Measurements from ENCODE around the gene RPL38. TPM values are rescaled to one million over a fixed set of nuclear protein-coding genes. Genes with fewer than 3 reads are reported as not detected.
A peak's percentile ranks its signal among the peaks of the same experiment; 100 is the strongest.

Gene RPL38
- total RNA-seq, 1 donor from 2014 or later, result 724 TPM

- DNase-seq (no peak), ATAC-seq (peak; percentile 45)
- intact Hi-C loops (cut with micrococcal nuclease), result no loop called here
Observed at GRCh38 chr17:74241431-74241830, 38.0 kb downstream of the RPL38 start.

GRCh38 chr17:74241847-74242246 lies 38.4 kb downstream of the RPL38 start:
- DNase-seq (no peak), ATAC-seq (peak; percentile 47)
- intact Hi-C loops (cut with micrococcal nuclease), result no loop called here

DNA sequence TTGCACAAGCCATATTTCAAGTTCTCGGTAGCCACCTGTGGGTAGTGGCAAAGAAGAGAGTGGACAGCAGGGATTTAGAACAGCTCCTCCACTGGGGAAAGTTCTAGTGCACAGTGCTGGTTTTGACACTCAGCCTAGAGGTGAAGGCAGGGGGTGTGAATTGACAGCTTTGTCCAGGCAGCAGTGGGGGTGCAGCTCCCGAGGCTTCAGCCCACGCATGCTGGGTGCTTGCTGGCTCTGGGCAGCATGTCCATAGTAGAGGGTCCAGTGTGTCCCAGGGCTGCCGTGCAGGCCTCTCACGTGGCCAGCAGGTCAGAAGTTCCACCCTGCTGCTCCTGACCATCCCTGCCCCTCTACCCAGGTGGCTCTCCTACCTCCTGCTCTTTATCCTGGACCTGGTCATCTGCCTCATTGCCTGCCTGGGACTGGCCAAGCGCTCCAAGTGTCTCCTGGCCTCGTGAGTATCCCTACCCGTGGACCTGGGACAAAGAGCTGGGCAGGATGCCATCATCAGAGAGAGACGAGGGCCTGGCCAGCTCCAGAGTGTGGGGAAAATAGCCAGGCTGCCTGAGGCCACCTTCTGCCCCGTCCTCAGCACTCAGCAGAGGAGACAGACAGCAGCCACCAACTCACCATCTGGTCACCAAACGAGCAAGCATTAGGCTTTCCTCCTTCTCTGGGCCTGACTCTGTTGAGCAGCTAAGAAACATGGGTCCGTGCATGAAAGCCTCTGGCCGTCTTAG lies 39.7 kb downstream of the RPL38 start:
- DNase-seq (peak; percentile 79), ATAC-seq (peak; percentile 89)
- intact Hi-C loops (cut with micrococcal nuclease), result no loop called here

DNA sequence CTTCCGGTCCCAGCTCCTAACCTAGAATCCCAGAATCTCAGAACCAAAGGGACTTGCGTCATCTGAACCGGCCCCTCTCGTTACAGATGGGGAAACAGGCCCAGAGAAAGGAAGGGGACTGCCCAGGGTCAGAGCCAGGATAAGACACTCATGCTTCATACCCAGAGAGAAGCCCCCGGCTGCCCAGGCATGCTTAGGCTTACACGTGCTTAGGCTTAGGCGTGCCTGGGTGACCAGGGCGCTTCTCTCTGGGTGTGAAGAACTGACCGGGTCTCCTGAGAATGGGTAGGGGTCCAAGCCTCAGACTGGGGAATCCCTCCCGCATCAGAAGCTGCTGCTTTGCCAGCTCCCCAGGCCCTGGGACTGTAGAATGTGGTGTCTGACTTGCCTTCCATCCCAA lies 40.6 kb downstream of the RPL38 start:
- ATAC-seq (no peak), DNase-seq (no peak)
- intact Hi-C loops (cut with micrococcal nuclease), result no loop called here

DNA sequence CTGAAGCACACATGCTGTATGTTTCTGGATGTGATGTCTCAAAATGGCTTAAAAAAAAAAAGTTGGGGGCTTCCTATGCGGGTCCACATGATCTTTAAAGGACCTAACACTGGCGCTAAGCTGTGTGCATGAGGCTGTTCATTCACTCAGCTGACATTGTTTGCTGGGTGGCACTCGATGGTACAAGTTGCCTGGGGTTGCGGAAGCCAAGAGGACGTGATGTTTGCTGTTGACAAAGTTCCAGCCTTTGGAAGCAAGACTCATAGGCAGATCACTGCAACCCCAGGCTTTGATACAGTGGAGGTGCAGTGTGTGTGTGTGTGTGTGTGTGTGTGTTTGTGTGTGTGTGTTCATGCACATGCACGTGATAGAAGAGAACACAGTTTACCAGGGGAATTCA lies 41.1 kb downstream of the RPL38 start:
- DNase-seq (no peak), ATAC-seq (peak; percentile 49)
- intact Hi-C loops (cut with micrococcal nuclease), result no loop called here

DNA sequence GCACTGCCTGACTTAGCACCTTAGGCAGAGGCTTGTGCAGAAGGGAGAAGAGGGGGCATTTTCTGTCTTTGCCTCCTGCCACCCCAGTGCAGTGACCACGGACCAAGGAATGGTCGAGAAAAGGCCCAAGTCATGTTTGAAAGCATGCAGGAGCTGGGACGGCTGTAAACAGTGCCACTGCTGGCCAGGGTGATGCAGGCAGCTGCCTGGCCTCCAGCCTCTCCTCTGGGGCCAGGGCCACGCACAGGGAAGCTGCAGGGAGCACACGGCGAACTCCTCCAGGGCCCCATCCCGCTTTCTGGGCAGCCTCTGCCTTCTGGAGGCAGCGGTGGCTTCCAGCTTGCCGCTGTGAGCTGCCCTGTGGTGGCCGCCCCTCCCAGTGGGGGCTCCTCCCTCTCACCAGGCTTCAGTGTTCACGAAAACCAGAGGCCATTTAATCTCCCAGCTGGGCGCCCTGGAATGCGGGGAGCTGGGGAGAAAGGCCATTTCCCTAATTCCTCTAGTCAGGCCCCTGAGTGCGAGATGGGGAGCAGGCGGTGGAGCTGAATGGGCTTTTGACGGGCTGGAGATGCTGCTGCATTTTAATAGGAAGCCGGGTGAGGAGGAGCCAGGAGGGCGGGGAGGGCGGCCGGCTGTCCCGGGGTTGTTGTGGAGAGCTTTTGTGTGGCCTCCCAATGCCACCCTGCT lies 41.8 kb downstream of the RPL38 start:
- ATAC-seq, result no peak
- DNase-seq, result no peak
- intact Hi-C loops (cut with micrococcal nuclease), result no loop called here

DNA sequence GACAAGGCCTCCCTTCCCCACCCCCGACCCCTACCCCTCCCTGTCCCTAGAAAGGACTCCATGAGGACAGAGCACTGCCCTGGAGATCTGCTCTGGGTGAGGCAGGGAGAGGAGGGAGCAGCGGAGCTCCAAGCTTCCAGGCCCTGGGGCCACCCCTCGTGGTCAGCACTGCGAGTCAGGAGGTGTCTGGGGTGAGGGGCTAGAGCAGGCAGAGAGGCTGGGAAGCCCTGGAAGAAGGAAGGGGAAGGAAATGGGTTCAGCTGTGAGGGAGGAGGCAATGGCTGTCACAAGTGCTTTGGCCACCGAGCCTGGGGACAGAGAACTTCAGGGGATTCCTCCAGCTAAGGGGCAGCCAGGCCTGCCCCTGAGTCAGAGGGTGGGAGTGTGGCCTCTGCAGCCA lies 42.4 kb downstream of the RPL38 start:
- intact Hi-C loops (cut with micrococcal nuclease), result no loop called here
- DNase-seq (no peak), ATAC-seq (no peak)

- DNase-seq (no peak), ATAC-seq (peak; percentile 47)
- intact Hi-C loops (cut with micrococcal nuclease), result no loop called here
Observed at GRCh38 chr17:74249590-74250270, 46.3 kb downstream of the RPL38 start.

- intact Hi-C loops (cut with micrococcal nuclease), result no loop called here
- no peak for ATAC-seq
Observed at GRCh38 chr17:74250324-74250995, 47.0 kb downstream of the RPL38 start.

GRCh38 chr17:74251051-74251450 lies 47.6 kb downstream of the RPL38 start:
- ATAC-seq (no peak), DNase-seq (no peak)
- intact Hi-C loops (cut with micrococcal nuclease), result no loop called here

More at GRCh38 chr17:74250324-74250995, 47.0 kb downstream of the RPL38 start:
- no peak for DNase-seq

DNA sequence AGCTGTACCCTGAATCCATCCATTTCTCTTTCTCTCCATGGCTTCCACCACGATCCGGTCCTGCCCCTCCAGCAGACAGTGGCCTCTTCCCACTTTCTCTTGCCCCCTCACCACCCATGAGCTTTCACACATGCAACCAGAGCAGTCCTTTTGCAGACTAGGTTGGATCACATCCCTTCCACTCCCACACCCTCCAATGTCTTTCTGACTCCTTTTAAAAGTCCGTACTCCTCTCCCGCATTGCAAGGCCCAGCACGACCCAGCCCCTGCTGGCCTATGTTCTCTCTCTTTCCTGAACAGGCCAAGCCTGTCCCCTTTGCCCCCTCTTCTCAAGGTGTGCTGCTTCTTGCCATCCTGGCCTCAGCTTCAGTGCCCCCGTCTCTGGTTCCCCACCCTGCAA lies 48.1 kb downstream of the RPL38 start:
- ATAC-seq, result no peak
- intact Hi-C loops (cut with micrococcal nuclease), result no loop called here
- DNase-seq, result no peak

- no peak for DNase-seq
- intact Hi-C loops (cut with micrococcal nuclease), result no loop called here
- no peak for ATAC-seq
Observed at GRCh38 chr17:74252211-74252610, 48.7 kb downstream of the RPL38 start.

DNA sequence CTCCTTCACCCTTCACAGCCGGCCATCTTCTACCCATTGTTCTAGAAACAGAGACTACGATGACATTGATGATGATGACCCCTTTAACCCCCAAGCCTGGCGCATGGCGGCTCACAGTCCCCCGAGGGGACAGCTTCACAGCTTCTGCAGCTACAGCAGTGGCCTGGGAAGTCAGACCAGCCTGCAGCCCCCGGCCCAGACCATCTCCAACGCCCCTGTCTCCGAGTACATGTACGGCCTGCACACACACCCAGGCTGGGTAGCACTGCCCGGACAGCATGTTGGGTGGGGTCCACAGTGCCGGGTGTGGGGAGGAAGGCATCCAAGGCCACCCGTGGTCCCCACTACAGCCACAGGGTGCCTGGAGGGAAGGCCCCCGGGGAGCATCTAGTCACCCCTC lies 49.6 kb downstream of the RPL38 start:
- intact Hi-C loops (cut with micrococcal nuclease), result no loop called here
- DNase-seq (no peak), ATAC-seq (no peak)

GRCh38 chr17:74257311-74257710 lies 53.8 kb downstream of the RPL38 start:
- DNase-seq (no peak), ATAC-seq (no peak)
- intact Hi-C loops (cut with micrococcal nuclease), result no loop called here

DNA sequence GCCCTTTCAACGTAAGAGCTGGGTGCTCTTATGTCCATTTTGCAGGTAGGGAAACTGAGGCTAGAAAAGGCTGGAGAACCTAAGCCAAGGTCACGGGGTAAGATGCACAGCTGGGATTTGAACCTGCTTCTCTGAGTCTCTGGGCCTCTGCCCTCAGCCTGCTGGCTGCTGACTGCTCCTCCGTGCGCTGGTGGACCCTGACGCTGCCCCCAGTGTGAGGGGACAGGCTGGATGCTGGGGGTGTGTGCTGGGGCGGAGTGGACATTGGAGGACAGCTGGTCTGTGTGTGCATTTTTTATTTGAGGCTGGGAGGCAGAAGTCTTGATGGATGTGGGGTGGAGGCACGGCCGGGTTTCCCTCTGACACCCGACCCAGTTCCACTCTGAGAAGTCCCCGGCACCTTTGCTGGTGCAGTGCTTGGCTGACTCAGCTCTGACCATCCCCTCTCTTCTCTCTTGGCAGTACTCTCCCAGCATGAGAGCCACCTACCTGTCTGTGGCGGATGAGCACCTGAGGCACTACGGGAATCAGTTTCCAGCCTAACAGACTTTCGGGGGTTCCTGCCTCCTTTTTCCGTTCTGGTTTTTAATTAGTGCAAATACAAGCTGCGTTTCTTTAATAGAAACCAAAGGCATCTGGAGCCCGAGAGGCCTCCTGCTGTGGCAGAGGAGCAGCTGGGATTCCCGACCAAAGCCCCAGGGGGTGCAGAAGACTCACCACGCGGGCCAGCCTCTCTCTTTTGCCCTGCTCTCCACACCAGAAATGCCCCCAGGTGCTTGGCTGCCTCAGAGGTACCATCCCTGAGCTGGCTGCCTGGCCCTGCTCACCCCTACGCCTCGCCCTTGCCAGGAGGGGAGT lies 56.4 kb downstream of the RPL38 start:
- intact Hi-C loops (cut with micrococcal nuclease), result no loop called here
- DNase-seq, result no peak
- ATAC-seq, result no peak
